ENCODE results near the gene PPARG. TPM values are rescaled to one million over a fixed set of nuclear protein-coding genes. Genes with fewer than 3 reads are reported as not detected.
A peak's percentile ranks its signal among the peaks of the same experiment; 100 is the strongest.

The PPARG gene
- polyA plus RNA-seq, 1 of the 3 experiments (the other 2 are of a cell fraction), result 2.8 TPM

DNA sequence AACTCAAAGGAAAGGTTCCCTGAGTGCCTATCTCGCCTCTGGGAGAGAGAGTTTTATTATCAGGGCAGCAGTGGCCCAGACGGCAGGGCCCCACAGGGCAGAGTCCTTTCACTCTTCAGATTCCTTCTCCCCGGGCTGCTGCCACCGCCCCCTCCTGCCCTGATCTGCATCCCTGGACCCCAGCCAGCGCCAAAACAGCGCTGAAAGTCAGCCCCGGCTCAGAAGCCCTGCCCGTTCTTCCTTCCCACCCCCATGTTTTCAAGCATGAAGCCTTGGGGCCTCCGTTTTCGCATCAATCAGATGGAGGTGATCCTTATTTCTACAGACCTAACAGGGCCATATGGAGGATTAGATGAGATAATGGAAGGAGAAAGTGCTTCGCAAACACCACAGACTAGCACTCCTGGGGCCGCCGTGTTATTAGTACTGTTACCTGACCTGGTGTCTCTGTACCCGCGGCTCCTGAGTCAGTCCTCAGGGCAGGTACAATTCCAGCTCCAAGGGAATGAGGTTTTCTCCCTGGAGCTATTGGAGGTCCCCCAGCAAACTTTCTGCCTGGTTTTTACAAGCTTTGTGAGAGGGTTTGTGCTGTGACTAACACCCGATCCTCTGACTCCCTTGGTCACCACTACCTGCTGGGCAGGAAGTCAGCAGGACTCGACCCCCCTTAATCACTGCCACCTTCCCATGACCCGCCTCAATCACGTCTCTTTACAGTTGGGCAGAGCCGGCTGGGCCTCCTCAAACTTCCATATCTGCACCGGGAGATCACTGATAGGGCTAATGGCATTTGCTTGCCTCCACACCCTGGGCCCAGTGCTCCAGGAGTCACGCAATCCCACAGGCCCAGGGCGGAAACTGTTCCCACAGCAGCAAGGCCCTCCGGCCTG lies 156.0 kb downstream of the PPARG start:
- no peak overlapping the region; the same call in 1 of the 2 replicates for H3K4me2 ChIP-seq
- no peaks in the 10 kb centered on the region for H3K36me3 ChIP-seq (replicated peaks in 1 of 2; ENCODE audit: control insufficient read depth in 1 of 2, insufficient read depth in 2 of 2, low read length in 1 of 2)
- no peak overlapping the region for H3K4me3 ChIP-seq (ENCODE audit: low read depth in 2 of 2, low read length in 1 of 2)
- peak; percentile 82 for DNase-seq
- H3K4me1 ChIP-seq (ENCODE audit: control insufficient read depth in 1 of 2, insufficient read depth in 2 of 2, low read depth in 1 of 2, low read length in 1 of 2), result peaks cover 12 to 28% of the 10 kb centered on the region in 2 experiments; a peak in 3 of 4 replicates
- TF ChIP-seq EZH2phosphoT487 (IDR thresholded peaks at IDR 0.05; ENCODE audit: borderline replicate concordance, low read depth) (no peak), TCF12 (IDR thresholded peaks at IDR 0.05) (0 out of 2 replicates have a peak, but pooled peaks have one; percentile 6), RCOR1 (IDR thresholded peaks at IDR 0.05; ENCODE audit: low read length) (0 out of 2 replicates have a peak, but pooled peaks have one; percentile 10), NRF1 (IDR thresholded peaks at IDR 0.05; ENCODE audit: low read depth, low read length) (no peak), FOXJ3 (CRISPR knock-in tag; IDR thresholded peaks at IDR 0.05) (peak; percentile 25; the same call in 1 of the 2 replicates), NFIC (IDR thresholded peaks at IDR 0.05; ENCODE audit: borderline replicate concordance) (peak; percentile 31; the same call in 1 of the 2 replicates), GATA2 (CRISPR knock-in tag; IDR thresholded peaks at IDR 0.05) (peak; percentile 67), USF2 (IDR thresholded peaks at IDR 0.05; ENCODE audit: borderline replicate concordance, low read depth, low read length) (no peak)
- peak overlapping the region; percentile 41; the same call in 1 of the 2 replicates for H2AFZ ChIP-seq (ENCODE audit: low read depth)
- no peaks in the 10 kb centered on the region for H3K9me3 ChIP-seq
- H4K20me1 ChIP-seq (ENCODE audit: insufficient read depth), result no peaks in the 10 kb centered on the region
- 39% methylated on average over 21 of the region's 24 CpGs for WGBS (ENCODE audit: low lambda C conversion rate)
- H3F3A ChIP-seq (replicated peaks; ENCODE audit: insufficient read depth), result no peaks in the 10 kb centered on the region
- no peaks in the 10 kb centered on the region for H3K79me2 ChIP-seq (ENCODE audit: insufficient read depth)
- no peaks in the 10 kb centered on the region for H3K9me2 ChIP-seq
- no peaks in the 10 kb centered on the region for H3K27me3 ChIP-seq (ENCODE audit: insufficient read depth)
- H3K9ac ChIP-seq, result no peak overlapping the region
- ChIA-PET POLR2A (no interaction called here), CTCF (interaction anchor here (0.7 to 1.0 kb wide), 3 partner anchors 13 to 35 kb away, joined by 3 read pairs; no protein-coding TSS in a partner anchor)
- H3K27ac ChIP-seq (ENCODE audit: low read depth in 2 of 2, low read length in 1 of 2), result no peak overlapping the region

DNA sequence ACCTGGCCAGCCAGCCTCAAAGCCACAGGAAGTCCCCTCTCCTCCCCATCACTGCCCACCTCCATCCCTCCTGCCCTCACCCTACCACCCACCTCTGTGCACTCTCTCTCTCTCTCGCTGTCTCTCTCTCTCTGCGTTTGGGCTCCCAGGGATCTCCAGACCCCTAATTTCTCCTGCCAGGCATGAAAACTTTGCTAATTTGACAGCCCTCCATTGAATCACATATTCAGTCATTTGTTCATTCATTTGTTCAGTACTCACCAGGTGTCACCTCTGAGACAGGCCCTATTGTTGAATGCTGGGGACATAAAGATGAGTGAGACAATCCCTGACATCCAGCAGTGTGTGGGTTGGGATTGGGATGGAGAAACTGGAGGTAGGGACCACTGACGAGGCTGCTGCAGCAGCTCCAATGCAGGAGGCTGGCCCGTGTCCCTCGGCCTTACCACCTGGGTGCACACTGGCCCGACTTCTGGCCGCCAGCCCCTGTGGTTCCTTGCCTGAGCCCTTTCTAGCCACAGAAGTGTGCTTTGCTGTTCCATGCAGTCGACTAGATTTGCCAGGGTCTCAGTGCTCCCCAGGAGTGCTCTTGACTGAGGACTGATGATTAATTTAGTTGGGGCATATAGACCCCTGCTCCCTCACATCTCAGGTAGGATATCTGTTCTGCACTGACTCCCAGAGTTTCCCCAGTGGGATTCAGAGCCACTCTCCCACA lies 156.8 kb downstream of the PPARG start:
- H2AFZ ChIP-seq (ENCODE audit: low read depth), result no peak overlapping the region
- H3K4me3 ChIP-seq (ENCODE audit: low read depth in 2 of 2, low read length in 1 of 2), result no peak overlapping the region
- WGBS (ENCODE audit: low lambda C conversion rate), result 93% methylated on average over 3 of the region's 8 CpGs
- no peaks in the 10 kb centered on the region for H3F3A ChIP-seq (replicated peaks; ENCODE audit: insufficient read depth)
- ChIA-PET CTCF (interaction anchor here (0.9 to 1.0 kb wide), 2 partner anchors 13 to 14 kb away, joined by 3 read pairs; no protein-coding TSS in a partner anchor), POLR2A (no interaction called here)
- no peaks in the 10 kb centered on the region for H3K79me2 ChIP-seq (ENCODE audit: insufficient read depth)
- peaks cover 9 to 25% of the 10 kb centered on the region in 2 experiments; a peak in 3 of 4 replicates for H3K4me1 ChIP-seq (ENCODE audit: control insufficient read depth in 1 of 2, insufficient read depth in 2 of 2, low read depth in 1 of 2, low read length in 1 of 2)
- no peak overlapping the region for H3K9ac ChIP-seq
- TF ChIP-seq POLR2AphosphoS5 (IDR thresholded peaks at IDR 0.05; ENCODE audit: low read depth, low read length) (no peak), YY1 (IDR thresholded peaks at IDR 0.05; ENCODE audit: low read depth) (no peak), FOXM1 (IDR thresholded peaks at IDR 0.05; ENCODE audit: low read depth) (no peak), RFX5 (IDR thresholded peaks at IDR 0.05; ENCODE audit: low read length) (no peak)
- TF ChIP-seq, protein P1, sequence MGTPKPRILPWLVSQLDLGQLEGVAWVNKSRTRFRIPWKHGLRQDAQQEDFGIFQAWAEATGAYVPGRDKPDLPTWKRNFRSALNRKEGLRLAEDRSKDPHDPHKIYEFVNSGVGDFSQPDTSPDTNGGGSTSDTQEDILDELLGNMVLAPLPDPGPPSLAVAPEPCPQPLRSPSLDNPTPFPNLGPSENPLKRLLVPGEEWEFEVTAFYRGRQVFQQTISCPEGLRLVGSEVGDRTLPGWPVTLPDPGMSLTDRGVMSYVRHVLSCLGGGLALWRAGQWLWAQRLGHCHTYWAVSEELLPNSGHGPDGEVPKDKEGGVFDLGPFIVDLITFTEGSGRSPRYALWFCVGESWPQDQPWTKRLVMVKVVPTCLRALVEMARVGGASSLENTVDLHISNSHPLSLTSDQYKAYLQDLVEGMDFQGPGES (IDR thresholded peaks at IDR 0.05; ENCODE audit: low read depth, low read length), result no peak
- no peaks in the 10 kb centered on the region for H3K9me2 ChIP-seq
- no peaks in the 10 kb centered on the region for H3K27me3 ChIP-seq (ENCODE audit: insufficient read depth)
- H3K36me3 ChIP-seq (replicated peaks in 1 of 2; ENCODE audit: control insufficient read depth in 1 of 2, insufficient read depth in 2 of 2, low read length in 1 of 2), result no peaks in the 10 kb centered on the region
- no peak overlapping the region for H3K27ac ChIP-seq (ENCODE audit: low read depth in 2 of 2, low read length in 1 of 2)
- no peak for DNase-seq
- no peak overlapping the region for H3K4me2 ChIP-seq
- H4K20me1 ChIP-seq (ENCODE audit: insufficient read depth), result no peaks in the 10 kb centered on the region
- no peaks in the 10 kb centered on the region for H3K9me3 ChIP-seq

Measured in SK-N-SH (cell line).